Transverse colon (tissue), 4 donors: Measurements from ENCODE around the gene XRCC4.

Source experiments
- CTCF ChIP-seq, 5 experiments: fragments of 200-600 bp in 3 of 5; fragments of 450-650 bp in 2 of 5; sonication (generic) in 3 of 5; IDR thresholded peaks; 1 replicate in 2 of 5; 2 replicates in 3 of 5; pipeline ENCODE4 v1.5.1; 2016 to 2017; ENCODE audit warnings: antibody characterized with exemption in 5 of 5, inconsistent platforms in 3 of 5, mild to moderate bottlenecking in 2 of 5, moderate library complexity in 1 of 5
- EP300 ChIP-seq: sonication (generic); formaldehyde crosslinking; IDR thresholded peaks from one replicate; pipeline ENCODE4 v1.6.1; 2017; ENCODE audit warnings: antibody characterized with exemption, low read depth
- POLR2A ChIP-seq: fragments of 450-650 bp; IDR thresholded peaks from one replicate; pipeline ENCODE4 v1.6.1; 2016; ENCODE audit warnings: antibody characterized with exemption, mild to moderate bottlenecking, moderate library complexity
- POLR2AphosphoS5 ChIP-seq, 3 donors: sonication (generic); formaldehyde crosslinking; IDR thresholded peaks; one replicate each; pipeline ENCODE4 v1.6.1; 2016; ENCODE audit warnings: antibody characterized with exemption in 3 of 3

GRCh38 chr5:83299353-83299752, 222.0 kb downstream of the XRCC4 start:
- no peak for TF ChIP-seq CTCF (IDR thresholded peaks at IDR 0.05)
- no peak for TF ChIP-seq POLR2AphosphoS5 (IDR thresholded peaks at IDR 0.05)
- TF ChIP-seq EP300, result no peak
- no peak for TF ChIP-seq POLR2A
